ENCODE data around the gene MYRF.

DNA sequence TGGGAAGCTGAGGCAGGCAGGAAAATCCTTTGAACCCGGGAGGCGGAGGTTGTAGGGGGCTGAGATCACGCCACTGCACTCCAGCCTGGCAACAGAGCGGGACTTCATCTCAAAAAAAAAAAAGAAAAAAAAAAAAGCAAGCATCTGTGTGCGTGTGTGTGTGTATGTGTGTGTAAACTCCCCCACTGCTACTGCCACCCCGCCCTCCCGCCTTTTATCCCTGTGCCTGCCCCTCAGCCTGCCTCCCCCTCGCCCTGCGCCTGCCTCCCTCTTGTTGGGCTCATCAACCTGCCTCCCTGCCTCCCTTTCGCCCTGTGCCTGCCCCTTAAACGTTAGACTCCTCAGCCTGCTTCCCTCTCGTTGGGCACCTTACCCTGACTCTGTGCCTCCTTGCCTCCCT is 22.0 kb downstream of the MYRF start:
- no peak for TF ChIP-seq CTCF (IDR thresholded peaks at IDR 0.05)
- no peak for TF ChIP-seq POLR2A (IDR thresholded peaks at IDR 0.05)

Measured in adrenal gland (tissue), 5 donors.